B cell (primary cell): ENCODE data around the gene UBR1. TPM values are rescaled to one million over a fixed set of nuclear protein-coding genes. Genes with fewer than 3 reads are reported as not detected.
A peak's percentile ranks its signal among the peaks of the same experiment; 100 is the strongest.

Experiments
- ATAC-seq: fragments of 200-7000 bp; cut with Tn5 transposase; one replicate; pipeline ENCODE4 v1.10.0; 2021; ENCODE audit warnings: low read depth, mild to moderate bottlenecking, moderate number of reproducible peaks, moderate library complexity
- CTCF ChIA-PET: fragments of 350-600 bp; sonication (Branson Sonifier 250); formaldehyde crosslinking; loops from one replicate; lab custom pipeline; 2021; ENCODE audit warnings: antibody characterized with exemption, inconsistent platforms; lab: Charles Lee
- POLR2A ChIA-PET: fragments of 350-600 bp; sonication (Branson Sonifier 250); formaldehyde crosslinking; loops from one replicate; lab custom pipeline; 2021; ENCODE audit warnings: antibody characterized with exemption; lab: Charles Lee
- DNase-seq: peaks from one replicate; pipeline ENCODE4 v3.0.0; 2013
- H2AFZ ChIP-seq: 2 replicates; pipeline ENCODE4 v1.6.1; 2012; ENCODE audit warnings: mild to moderate bottlenecking, low read depth, low read length; ENCODE audit not compliant: insufficient read depth, poor library complexity, severe bottlenecking
- H3K27ac ChIP-seq, 2 donors: 1 replicate in 1 of 2; 2 replicates in 1 of 2; pipeline ENCODE4 v1.5.1; 2012 to 2013; ENCODE audit warnings: low read length in 2 of 2, mild to moderate bottlenecking in 2 of 2, moderate library complexity in 1 of 2
- H3K27me3 ChIP-seq, 4 experiments: fragments of 200-600 bp in 1 of 4; sonication (generic) in 1 of 4; replicated peaks in 1 of 4; 1 replicate in 2 of 4; 2 replicates in 2 of 4; pipeline versions ENCODE4 v1.6.1 to v1.7.0; 2013 to 2016; ENCODE audit warnings: low read length in 3 of 4, mild to moderate bottlenecking in 2 of 4, mixed read lengths in 1 of 4, moderate library complexity in 1 of 4; ENCODE audit not compliant: insufficient read depth in 4 of 4, control insufficient read depth in 3 of 4; ENCODE audit errors: control extremely low read depth in 1 of 4
- H3K36me3 ChIP-seq, 2 experiments: replicated peaks in 1 of 2; 1 replicate in 1 of 2; 2 replicates in 1 of 2; pipeline versions ENCODE4 v1.6.1 to v1.7.1; 2013; ENCODE audit warnings: low read length in 1 of 2; ENCODE audit not compliant: insufficient read depth in 2 of 2, control insufficient read depth in 1 of 2; ENCODE audit errors: control extremely low read depth in 1 of 2, extremely low read depth in 1 of 2
- H3K4me1 ChIP-seq, 2 donors: fragments of 200-600 bp in 1 of 2; sonication (generic) in 1 of 2; 1 replicate in 1 of 2; 2 replicates in 1 of 2; pipeline versions ENCODE4 v1.5.1 to v1.6.1; 2013 to 2017; ENCODE audit warnings: low read length in 2 of 2; ENCODE audit not compliant: control insufficient read depth in 2 of 2, insufficient read depth in 2 of 2
- H3K4me2 ChIP-seq: replicated peaks from 2 replicates; pipeline ENCODE3; 2012; ENCODE audit warnings: mild to moderate bottlenecking, low read depth, low read length; ENCODE audit not compliant: poor library complexity, severe bottlenecking
- H3K4me3 ChIP-seq, 5 experiments: fragments of 200-600 bp in 1 of 5; sonication (generic) in 1 of 5; 1 replicate in 3 of 5; 2 replicates in 2 of 5; pipeline versions ENCODE4 v1.5.1 to v1.7.0; 2011 to 2016; ENCODE audit warnings: low read length in 4 of 5, mild to moderate bottlenecking in 4 of 5, low read depth in 2 of 5, control low read depth in 1 of 5, moderate library complexity in 1 of 5; ENCODE audit not compliant: insufficient read depth in 1 of 5; ENCODE audit errors: control extremely low read depth in 1 of 5, extremely low read depth in 1 of 5
- H3K79me2 ChIP-seq: fragments of 200-600 bp; sonication (generic); one replicate; pipeline ENCODE4 v1.6.0; 2016; ENCODE audit warnings: low read length; ENCODE audit not compliant: control insufficient read depth, insufficient read depth
- H3K9ac ChIP-seq: fragments of 200-600 bp; sonication (generic); 2 replicates; pipeline ENCODE4 v1.6.1; 2017; ENCODE audit warnings: mild to moderate bottlenecking, low read length, moderate library complexity
- H3K9me3 ChIP-seq, 3 donors: one replicate each; pipeline versions ENCODE4 v1.6.1 to v1.7.1; 2013; ENCODE audit warnings: low read length in 2 of 3; ENCODE audit not compliant: control insufficient read depth in 2 of 3, insufficient read depth in 1 of 3; ENCODE audit errors: control extremely low read depth in 1 of 3
- H4K20me1 ChIP-seq: 2 replicates; pipeline ENCODE4 v1.6.0; 2012; ENCODE audit warnings: mild to moderate bottlenecking, low read length; ENCODE audit not compliant: insufficient read depth, control insufficient read depth, poor library complexity, severe bottlenecking
- H3K27ac Mint-ChIP-seq: one replicate; pipeline ENCODE4 v1.8.0; 2021; ENCODE audit warnings: mixed read lengths
- H3K27me3 Mint-ChIP-seq: one replicate; pipeline ENCODE4 v1.8.0; 2021; ENCODE audit warnings: mixed read lengths
- H3K4me1 Mint-ChIP-seq: one replicate; pipeline ENCODE4 v1.8.0; 2021; ENCODE audit warnings: mixed read lengths
- H3K4me3 Mint-ChIP-seq: one replicate; pipeline ENCODE4 v1.8.0; 2021; ENCODE audit warnings: mixed read lengths
- H3K9me3 Mint-ChIP-seq: one replicate; pipeline ENCODE4 v1.8.0; 2022; ENCODE audit warnings: mixed read lengths; ENCODE audit not compliant: insufficient read depth
- EZH2 ChIP-seq: IDR thresholded peaks from 2 replicates; pipeline ENCODE4 v1.6.1; 2012; ENCODE audit warnings: borderline replicate concordance, low read depth, mild to moderate bottlenecking, moderate library complexity, low read length; ENCODE audit not compliant: insufficient read depth, poor library complexity, severe bottlenecking
- WGBS: methylation state at CpG from one replicate; pipeline ENCODE4 v1.1.5; 2013; ENCODE audit warnings: missing lambda C conversion rate; ENCODE audit not compliant: insufficient coverage; 5-methylcytosine and 5-hydroxymethylcytosine counted together
- intact Hi-C: fragments of 100-400 bp; cut with micrococcal nuclease; formaldehyde crosslinking; loops from one replicate; pipeline ENCODE4 v1.10.0; 2022
- polyA plus RNA-seq: library from polyadenylated mRNA; depleted of rRNA; stranded (reverse); fragments of >200 nt; gene quantifications from 2 replicates; pipeline ENCODE4 v1.2.3, GENCODE V29; 2012
- total RNA-seq, 2 donors: library from RNA; stranded (reverse); fragments of 120-200 nt in 1 of 2; gene quantifications; 1 replicate in 1 of 2; 2 replicates in 1 of 2; pipeline versions ENCODE4 v1.2.3 to v1.2.4, GENCODE V29; 2013 to 2022
- TF ChIP-seq, protein P1 (sequence below): fragments of 200-600 bp; IDR thresholded peaks from one replicate; pipeline ENCODE4 v1.8.0; 2022; ENCODE audit warnings: antibody characterized with exemption, mild to moderate bottlenecking

The UBR1 gene
- total and polyA plus RNA-seq, 2 donors (not counting 1 experiment from before 2014, with no cell fraction given) = 9.7 to 66.7 TPM

DNA sequence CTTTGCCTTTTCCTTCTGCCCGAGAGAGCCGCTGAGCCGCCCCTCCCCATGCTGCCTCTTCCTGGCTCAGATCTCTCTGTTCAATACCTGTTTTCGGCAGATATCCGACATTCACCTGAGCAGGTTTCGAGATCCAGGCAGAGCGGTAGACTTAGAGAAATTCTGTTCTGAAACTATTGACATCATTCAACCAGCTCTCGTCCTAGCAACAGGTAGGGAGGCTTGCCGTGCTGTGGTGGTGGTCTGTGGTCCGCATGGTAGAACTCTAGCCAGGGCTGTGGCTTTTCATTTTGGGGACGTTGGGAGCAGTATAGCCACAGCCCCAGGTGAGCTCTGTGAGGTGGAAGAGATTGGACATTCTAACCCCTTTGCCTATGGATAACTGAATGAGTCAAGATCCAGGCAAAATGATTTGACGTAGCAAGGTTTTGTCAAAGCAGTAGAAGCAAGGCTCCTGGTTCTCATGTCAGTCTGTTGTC lies 28.4 kb upstream of the UBR1 start:
- ATAC-seq = no peak
- H3K4me1 Mint-ChIP-seq = peaks cover 24% of the 10 kb centered on the region
- H2AFZ ChIP-seq = peak overlapping the region; percentile 77

More for the DNA sequence above, 28.4 kb upstream of the UBR1 start:
- 14% methylated on average over 9 of the region's 12 CpGs for WGBS
- peak overlapping the region; percentile 94 for H3K27ac Mint-ChIP-seq
- H3K4me3 ChIP-seq = peak overlapping the region; percentile 59 to 91 (median 76)
- H3K9me3 ChIP-seq = no peaks in the 10 kb centered on the region
- H4K20me1 ChIP-seq = peaks cover 17% of the 10 kb centered on the region
- H3K36me3 ChIP-seq = peaks cover 1 to 27% of the 10 kb centered on the region in 2 experiments
- H3K4me1 ChIP-seq = peaks cover 18 to 21% of the 10 kb centered on the region in 2 donors
- H3K4me3 Mint-ChIP-seq = peak overlapping the region; percentile 98
- no peaks in the 10 kb centered on the region for H3K27me3 ChIP-seq
- intact Hi-C loops = loop anchor here (1.0 to 5.0 kb wide), 2 partner anchors 10 to 47 kb away; no protein-coding TSS in a partner anchor
- H3K27ac ChIP-seq = peak overlapping the region; percentile 47 to 85
- CTCF ChIA-PET = interaction anchor here (1.0 to 1.4 kb wide), 2 partner anchors 9 to 30 kb away, joined by 3 read pairs; no protein-coding TSS in a partner anchor
- POLR2A ChIA-PET = interaction anchor here (2.3 kb wide), 1 partner anchor 28 kb away, joined by 10 read pairs; the partner anchor contains the start of gene UBR1
- DNase-seq = no peak
- peak overlapping the region; percentile 78 for H3K4me2 ChIP-seq
- H3K27me3 Mint-ChIP-seq = no peaks in the 10 kb centered on the region
- H3K79me2 ChIP-seq = peaks cover 51% of the 10 kb centered on the region
- peak overlapping the region; percentile 85 for H3K9ac ChIP-seq
- peaks cover 6% of the 10 kb centered on the region for H3K9me3 Mint-ChIP-seq
- TF ChIP-seq, protein P1, sequence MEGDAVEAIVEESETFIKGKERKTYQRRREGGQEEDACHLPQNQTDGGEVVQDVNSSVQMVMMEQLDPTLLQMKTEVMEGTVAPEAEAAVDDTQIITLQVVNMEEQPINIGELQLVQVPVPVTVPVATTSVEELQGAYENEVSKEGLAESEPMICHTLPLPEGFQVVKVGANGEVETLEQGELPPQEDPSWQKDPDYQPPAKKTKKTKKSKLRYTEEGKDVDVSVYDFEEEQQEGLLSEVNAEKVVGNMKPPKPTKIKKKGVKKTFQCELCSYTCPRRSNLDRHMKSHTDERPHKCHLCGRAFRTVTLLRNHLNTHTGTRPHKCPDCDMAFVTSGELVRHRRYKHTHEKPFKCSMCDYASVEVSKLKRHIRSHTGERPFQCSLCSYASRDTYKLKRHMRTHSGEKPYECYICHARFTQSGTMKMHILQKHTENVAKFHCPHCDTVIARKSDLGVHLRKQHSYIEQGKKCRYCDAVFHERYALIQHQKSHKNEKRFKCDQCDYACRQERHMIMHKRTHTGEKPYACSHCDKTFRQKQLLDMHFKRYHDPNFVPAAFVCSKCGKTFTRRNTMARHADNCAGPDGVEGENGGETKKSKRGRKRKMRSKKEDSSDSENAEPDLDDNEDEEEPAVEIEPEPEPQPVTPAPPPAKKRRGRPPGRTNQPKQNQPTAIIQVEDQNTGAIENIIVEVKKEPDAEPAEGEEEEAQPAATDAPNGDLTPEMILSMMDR = no peak
- TF ChIP-seq EZH2 = no peak
